Stimulated activated naive CD4-positive, alpha-beta T cell treated with Interleukin-2 at 50 U/mL for 16 hours (primary cell): ENCODE data around the gene VSNL1.

Experiments used
- DNase-seq: peaks from one replicate; lab custom pipeline; 2025; lab: John Stamatoyannopoulos, UW

VSNL1 gene

DNA sequence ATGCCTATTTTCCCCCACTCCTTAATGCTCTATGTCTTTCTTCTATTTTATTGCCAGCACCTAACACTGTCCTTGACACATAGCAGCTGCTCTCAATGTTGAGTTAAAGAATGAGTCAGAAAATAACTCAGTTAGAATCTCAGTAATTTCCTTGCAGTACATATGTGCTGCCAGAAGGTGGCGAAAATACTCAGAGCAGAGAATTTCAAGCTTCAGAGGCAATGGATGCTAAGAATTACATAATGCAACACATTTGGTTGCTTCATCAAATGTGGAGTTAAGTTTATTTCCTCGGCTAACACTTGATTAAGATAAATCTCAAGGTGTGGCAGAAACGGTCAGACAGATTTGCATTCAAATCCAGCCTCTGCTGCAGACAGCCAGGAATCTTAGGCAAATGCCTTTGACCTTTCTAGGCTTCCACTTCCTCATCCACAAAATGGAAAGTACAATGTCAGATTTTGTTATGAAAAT is 105.6 kb downstream of the VSNL1 start:
- no peak for DNase-seq

- no peak for DNase-seq
Measured at GRCh38 chr2:17646838-17647701, 106.6 kb downstream of the VSNL1 start.

- no peak for DNase-seq
Measured at GRCh38 chr2:17648581-17648980, 108.1 kb downstream of the VSNL1 start.

DNA sequence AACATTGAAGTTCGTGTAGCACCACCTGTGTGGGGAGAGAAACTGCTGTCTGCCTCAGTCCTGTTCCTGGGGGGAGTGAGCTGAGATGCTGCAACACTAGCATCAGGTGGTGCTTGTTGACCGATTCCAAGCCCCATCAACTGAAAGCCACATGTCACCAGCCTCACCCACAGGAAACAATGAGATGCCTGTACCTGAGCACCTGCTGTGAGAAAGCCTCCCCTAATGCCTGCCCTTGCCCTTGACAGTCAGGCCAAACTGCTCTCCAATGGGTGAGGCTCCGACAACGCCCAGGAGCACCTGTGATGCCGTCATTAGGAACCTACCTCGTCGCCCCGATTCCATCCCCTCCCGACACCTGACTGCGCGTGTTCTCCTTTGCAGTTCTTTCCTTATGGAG is 108.5 kb downstream of the VSNL1 start:
- DNase-seq = no peak

DNA sequence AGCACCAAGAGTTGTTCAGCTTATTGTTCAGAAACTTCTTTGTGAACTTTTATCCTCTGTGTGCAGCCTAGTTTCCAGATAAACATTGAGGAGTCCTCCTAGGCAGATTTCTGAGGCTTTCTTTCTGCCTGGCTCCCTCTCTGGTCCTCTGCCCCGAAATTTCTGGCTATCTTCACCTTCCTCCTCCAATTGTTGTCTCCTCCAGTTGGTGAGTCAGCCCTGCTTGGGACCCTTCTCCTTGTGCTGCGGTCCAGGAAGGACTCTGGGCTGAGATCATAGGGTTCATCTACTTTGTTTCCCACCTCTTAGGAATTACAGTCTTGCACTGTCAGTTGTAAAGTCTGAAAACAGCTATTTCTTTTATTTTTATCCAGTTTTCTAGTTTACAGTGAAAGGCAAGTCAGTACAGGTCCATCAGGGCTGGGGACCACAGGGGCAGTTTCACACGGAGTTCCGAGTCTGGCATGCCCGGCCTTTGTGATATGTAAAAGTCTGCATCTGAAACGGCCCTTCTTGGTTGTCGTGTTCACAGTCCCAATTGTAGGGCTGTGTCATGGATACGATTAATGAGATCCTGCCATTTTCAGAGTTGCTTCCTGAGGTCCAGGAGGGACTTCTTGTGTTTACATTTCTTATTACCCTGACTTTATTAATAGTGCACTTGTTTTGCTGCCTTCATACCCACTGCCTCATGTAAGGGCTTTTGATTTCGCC is 112.3 kb downstream of the VSNL1 start:
- no peak for DNase-seq

- DNase-seq = no peak
Measured at GRCh38 chr2:17657759-17658158, 117.3 kb downstream of the VSNL1 start.

DNA sequence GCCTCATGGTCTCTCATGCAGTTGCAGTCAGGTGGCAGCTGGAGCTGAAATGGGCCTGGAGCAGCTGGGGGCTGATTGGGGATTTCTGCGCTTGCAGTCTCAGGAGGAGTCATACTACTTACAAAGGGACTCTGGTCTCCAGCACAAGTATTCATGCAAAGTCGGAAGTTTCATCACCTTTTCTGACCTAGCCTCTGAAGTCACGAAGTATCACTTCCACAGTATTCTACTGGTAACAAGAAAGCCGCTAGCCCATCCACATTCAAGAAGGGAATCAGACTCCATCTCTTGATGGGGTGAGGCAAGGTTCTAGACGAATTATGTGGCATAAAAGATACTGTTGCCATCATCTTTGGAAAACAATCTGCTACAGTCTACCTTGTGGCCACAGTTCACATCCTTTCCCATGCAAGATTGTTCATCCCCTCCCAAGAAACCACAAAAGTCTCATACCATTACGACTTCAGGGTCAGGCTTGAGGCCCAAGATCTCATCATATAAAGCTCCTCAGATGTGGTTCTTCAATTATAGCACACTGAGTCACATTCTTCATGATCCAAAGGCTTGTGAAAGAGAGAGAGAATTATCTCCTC is 117.9 kb downstream of the VSNL1 start:
- no peak for DNase-seq

DNA sequence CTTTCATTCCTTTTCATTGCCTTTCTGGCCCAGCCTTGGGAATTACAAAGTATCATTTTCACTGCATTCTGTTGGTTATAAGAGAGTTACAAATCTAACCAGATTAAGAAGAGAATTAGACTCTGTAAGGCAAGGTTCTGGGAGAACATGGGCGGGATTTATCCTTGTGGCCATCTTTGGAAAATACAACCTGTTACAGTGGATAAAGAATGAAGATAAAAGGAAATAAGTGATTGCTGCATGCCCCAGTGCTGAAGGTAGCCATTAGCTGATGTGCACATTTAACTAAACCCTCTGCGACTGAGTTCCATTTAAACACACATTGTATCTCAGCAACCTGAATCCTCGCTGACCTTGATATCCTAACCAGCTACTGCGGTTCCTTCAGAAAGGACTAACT is 119.7 kb downstream of the VSNL1 start:
- DNase-seq = no peak

GRCh38 chr2:17661460-17661859 is 121.0 kb downstream of the VSNL1 start:
- DNase-seq = no peak

DNA sequence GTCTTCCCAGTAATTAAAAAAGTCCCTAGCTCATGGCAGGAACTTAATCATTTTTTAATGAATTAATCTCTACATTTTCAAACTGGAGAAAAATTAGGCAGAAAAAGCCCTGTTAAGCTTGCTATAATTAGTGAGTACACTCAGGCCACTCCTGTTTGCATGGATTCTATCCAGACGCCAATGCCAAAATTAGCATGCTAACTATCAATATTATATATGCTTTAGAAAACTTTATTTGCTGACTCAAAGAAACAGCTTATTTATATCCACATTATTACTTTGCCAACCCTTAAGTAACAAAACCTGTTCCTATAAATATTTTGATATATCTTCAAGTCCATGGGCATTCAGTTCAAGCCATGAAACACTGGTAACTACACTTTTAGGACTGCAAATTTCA is 122.2 kb downstream of the VSNL1 start:
- DNase-seq = no peak

DNA sequence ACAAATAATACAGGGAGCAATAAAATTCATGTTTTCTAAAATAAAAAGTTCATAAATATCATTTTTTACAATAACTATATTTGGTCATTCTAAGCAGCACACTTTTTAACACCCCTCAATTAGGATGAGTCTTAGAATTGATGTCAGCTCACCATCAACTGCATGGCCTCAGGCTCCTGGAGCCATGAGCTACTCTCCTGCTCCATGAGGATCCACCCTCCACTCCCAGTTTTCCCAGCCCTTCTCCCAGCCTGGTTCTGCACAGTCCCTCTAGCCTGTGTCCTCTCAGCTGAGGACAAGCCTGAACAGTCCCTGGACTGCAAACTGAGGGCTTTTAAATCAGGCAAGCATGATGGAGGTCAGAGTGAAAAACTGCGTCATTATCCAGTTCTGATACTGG is 124.0 kb downstream of the VSNL1 start:
- no peak for DNase-seq

- DNase-seq = no peak
Measured at GRCh38 chr2:17667898-17668297, 127.4 kb downstream of the VSNL1 start.

DNA sequence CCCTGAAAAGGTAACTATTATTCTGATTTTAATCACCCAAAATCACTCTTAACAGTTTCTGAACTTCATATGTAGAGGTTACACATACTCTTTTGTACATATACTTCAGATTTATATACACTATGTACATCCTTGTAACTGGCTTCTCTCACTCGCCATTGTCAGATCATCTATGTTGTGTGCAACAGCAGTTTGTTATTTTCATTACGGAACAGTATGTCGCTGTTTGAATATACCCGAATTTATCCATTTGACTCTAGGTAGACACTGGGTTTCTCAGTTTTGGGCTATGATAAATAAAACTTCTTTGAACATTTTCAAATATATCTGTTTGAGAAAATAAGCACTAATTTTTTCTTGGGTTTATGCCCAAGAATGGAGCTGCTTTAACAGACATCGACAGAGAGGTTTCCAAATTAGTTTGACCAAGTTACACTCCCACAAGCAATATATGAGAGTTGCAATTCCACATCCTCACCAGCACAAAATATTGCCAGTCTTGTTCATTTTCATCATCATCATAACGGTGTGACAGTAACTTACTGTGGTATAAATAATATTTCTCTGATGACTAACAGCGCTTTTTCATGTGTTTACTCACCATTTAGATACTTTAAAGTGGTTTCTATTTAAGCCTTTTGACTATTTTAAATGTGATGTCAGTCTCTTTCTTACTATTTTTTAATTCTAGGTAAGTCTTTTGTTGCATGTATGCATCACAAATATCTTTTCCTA is 132.3 kb downstream of the VSNL1 start:
- DNase-seq = no peak

- DNase-seq = no peak
Measured at GRCh38 chr2:17674817-17675216, 134.3 kb downstream of the VSNL1 start.

GRCh38 chr2:17680119-17680518 is 139.6 kb downstream of the VSNL1 start:
- no peak for DNase-seq

DNA sequence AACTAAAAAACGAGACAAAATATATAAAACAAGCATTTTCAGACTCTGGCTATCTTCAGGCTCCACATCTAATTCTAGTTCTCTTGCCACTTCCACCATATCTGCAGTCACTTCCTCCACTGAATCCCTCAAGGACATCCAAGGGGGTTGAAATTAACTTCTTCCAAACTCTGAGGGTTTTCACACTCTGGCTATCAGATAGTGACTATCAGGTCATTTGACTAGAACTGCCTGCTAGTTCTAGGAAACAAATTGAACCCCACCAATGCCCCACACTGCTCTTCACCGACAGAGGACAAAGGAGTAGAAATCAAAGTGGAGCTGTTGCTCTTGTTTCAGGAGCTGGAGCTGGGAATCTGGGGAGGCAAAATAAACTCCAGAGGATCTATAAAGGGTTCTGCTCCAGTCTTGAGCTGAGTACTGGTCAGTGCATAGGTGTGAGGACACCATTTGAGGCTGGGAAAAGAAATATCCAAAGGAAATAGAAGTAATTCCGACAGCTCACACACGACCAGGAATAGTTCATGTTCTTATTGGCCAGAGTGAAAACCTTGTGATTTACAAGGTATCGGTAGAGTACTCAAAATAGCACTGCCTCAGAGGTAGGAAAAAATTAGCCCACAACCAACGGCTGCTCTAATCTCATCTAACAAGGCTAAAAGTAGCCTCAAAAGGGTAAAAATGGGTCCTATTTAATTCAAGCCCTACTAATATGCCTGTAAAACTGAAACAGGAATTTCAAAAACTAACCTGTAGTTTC is 141.8 kb downstream of the VSNL1 start:
- DNase-seq = no peak

GRCh38 chr2:17683981-17684380 is 143.5 kb downstream of the VSNL1 start:
- DNase-seq = no peak

DNA sequence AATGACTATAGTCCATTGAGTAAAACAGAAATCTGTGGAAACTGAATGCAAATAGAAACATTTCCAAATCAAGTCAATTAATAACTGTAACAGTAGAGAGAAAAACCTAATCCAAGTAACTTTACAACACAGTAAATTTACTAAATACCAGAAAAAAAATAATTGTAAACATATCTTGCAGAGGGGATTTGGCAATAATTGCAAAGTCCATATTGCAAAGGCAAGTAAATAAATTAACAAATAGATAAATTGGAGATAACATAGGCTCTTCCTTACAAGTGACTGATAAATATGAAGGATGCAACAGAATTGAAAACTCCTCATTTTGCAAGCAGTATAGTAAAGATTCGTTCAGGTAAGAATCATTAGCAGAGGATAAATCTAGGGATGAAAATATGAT is 148.1 kb downstream of the VSNL1 start:
- no peak for DNase-seq

DNA sequence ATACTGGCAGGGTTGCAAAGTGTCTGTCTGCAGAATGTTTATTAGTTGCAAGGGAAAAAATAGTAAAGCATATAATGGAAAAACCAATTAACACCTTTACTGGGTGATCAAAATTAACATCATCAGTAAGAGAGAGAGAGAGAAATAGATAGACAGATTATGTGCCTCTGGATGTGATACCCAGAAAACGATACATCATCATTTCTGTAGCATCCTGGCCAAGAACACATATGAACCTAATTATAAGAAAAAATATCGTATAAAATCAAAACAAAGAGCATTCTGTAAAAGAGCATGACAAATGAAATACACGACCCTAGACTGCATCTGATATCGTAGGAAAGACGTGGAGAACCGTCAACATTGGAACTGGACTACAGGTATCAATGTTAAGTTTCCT is 148.5 kb downstream of the VSNL1 start:
- no peak for DNase-seq

GRCh38 chr2:17690776-17691175 is 150.3 kb downstream of the VSNL1 start:
- DNase-seq = no peak
